ENCODE results near the gene RALGPS1.

The RALGPS1 gene

GRCh38 chr9:127126971-127127370 lies 212.4 kb downstream of the RALGPS1 start:
- no peak for TF ChIP-seq CTCF (conservative IDR thresholded peaks at IDR 0.05; ENCODE audit: low read length)
- no peak for DNase-seq (ENCODE audit: low read depth)
- H3K4me3 ChIP-seq (ENCODE audit: low read length), result no peak overlapping the region

- DNase-seq (ENCODE audit: low read depth), result peak; percentile 58
- TF ChIP-seq CTCF (conservative IDR thresholded peaks at IDR 0.05; ENCODE audit: low read length), result no peak
These were observed 213.9 kb downstream of the RALGPS1 start for GRCh38 chr9:127128341-127129072.

GRCh38 chr9:127129073-127129717 lies 214.6 kb downstream of the RALGPS1 start:
- peak; percentile 50 for DNase-seq (ENCODE audit: low read depth)
- H3K4me3 ChIP-seq (ENCODE audit: low read length), result no peak overlapping the region
- no peak for TF ChIP-seq CTCF (conservative IDR thresholded peaks at IDR 0.05; ENCODE audit: low read length)

More at GRCh38 chr9:127128341-127129072, 213.9 kb downstream of the RALGPS1 start:
- H3K4me3 ChIP-seq (ENCODE audit: low read length), result no peak overlapping the region

- H3K4me3 ChIP-seq (ENCODE audit: low read length), result no peak overlapping the region
- TF ChIP-seq CTCF (conservative IDR thresholded peaks at IDR 0.05; ENCODE audit: low read length), result no peak
- DNase-seq (ENCODE audit: low read depth), result no peak
These were observed 215.1 kb downstream of the RALGPS1 start for GRCh38 chr9:127129718-127130085.

GRCh38 chr9:127130235-127130634 lies 215.7 kb downstream of the RALGPS1 start:
- no peak overlapping the region for H3K4me3 ChIP-seq (ENCODE audit: low read length)
- no peak for DNase-seq (ENCODE audit: low read depth)
- no peak for TF ChIP-seq CTCF (conservative IDR thresholded peaks at IDR 0.05; ENCODE audit: low read length)

- DNase-seq (ENCODE audit: low read depth), result peak; percentile 99
- H3K4me3 ChIP-seq (ENCODE audit: low read length), result no peak overlapping the region
- TF ChIP-seq CTCF (conservative IDR thresholded peaks at IDR 0.05; ENCODE audit: low read length), result no peak
These were observed 216.3 kb downstream of the RALGPS1 start for GRCh38 chr9:127130661-127131538.
